Neuron (in vitro differentiated cells): ENCODE data around the gene TIRAP.

Experiments
- H2AFZ ChIP-seq: one replicate; pipeline ENCODE4 v1.6.1; 2013; ENCODE audit warnings: low read depth, mild to moderate bottlenecking, inconsistent platforms, low read length, moderate library complexity
- H3K27me3 ChIP-seq: one replicate; pipeline ENCODE4 v1.6.1; 2013; ENCODE audit warnings: low read length; ENCODE audit not compliant: insufficient read depth
- H3K36me3 ChIP-seq: one replicate; pipeline ENCODE4 v1.6.1; 2013; ENCODE audit warnings: low read length; ENCODE audit not compliant: insufficient read depth
- H3K4me1 ChIP-seq: one replicate; pipeline ENCODE4 v1.6.1; 2013; ENCODE audit warnings: low read length; ENCODE audit not compliant: insufficient read depth
- H3K4me3 ChIP-seq: 2 replicates; pipeline ENCODE4 v1.5.1; 2013; ENCODE audit warnings: mild to moderate bottlenecking, low read length, moderate library complexity
- H3K9me3 ChIP-seq: one replicate; pipeline ENCODE4 v1.6.1; 2013; ENCODE audit warnings: low read length

The TIRAP gene

GRCh38 chr11:126333142-126333541 lies 50.2 kb downstream of the TIRAP start:
- Histone ChIP-seq H3K4me3 (no peak overlapping the region), H3K27me3 (no peaks in the 10 kb centered on the region), H3K36me3 (peaks cover 8% of the 10 kb centered on the region), H3K4me1 (peaks cover 4% of the 10 kb centered on the region), H3K9me3 (no peaks in the 10 kb centered on the region), H2AFZ (no peak overlapping the region)

GRCh38 chr11:126334659-126335462 lies 52.0 kb downstream of the TIRAP start:
- H3K9me3 ChIP-seq, result no peaks in the 10 kb centered on the region
- peaks cover 7% of the 10 kb centered on the region for H3K4me1 ChIP-seq
- no peak overlapping the region for H3K4me3 ChIP-seq
- H3K36me3 ChIP-seq, result peaks cover 8% of the 10 kb centered on the region
- no peaks in the 10 kb centered on the region for H3K27me3 ChIP-seq
- H2AFZ ChIP-seq, result no peak overlapping the region

- Histone ChIP-seq H3K9me3 (no peaks in the 10 kb centered on the region), H3K4me1 (peaks cover 9% of the 10 kb centered on the region), H3K4me3 (no peak overlapping the region), H3K36me3 (peaks cover 8% of the 10 kb centered on the region), H2AFZ (no peak overlapping the region), H3K27me3 (no peaks in the 10 kb centered on the region)
These were observed 52.5 kb downstream of the TIRAP start for GRCh38 chr11:126335463-126335760.

- no peak overlapping the region for H3K4me3 ChIP-seq
- no peaks in the 10 kb centered on the region for H3K27me3 ChIP-seq
- H3K9me3 ChIP-seq, result no peaks in the 10 kb centered on the region
- peaks cover 9% of the 10 kb centered on the region for H3K4me1 ChIP-seq
- H2AFZ ChIP-seq, result no peak overlapping the region
- H3K36me3 ChIP-seq, result peaks cover 8% of the 10 kb centered on the region
These were observed 53.2 kb downstream of the TIRAP start for GRCh38 chr11:126336138-126336541.

- no peak overlapping the region for H3K4me3 ChIP-seq
- H2AFZ ChIP-seq, result no peak overlapping the region
- peaks cover 9% of the 10 kb centered on the region for H3K4me1 ChIP-seq
- H3K36me3 ChIP-seq, result peaks cover 4% of the 10 kb centered on the region
- H3K9me3 ChIP-seq, result no peaks in the 10 kb centered on the region
- no peaks in the 10 kb centered on the region for H3K27me3 ChIP-seq
These were observed 53.8 kb downstream of the TIRAP start for GRCh38 chr11:126336671-126337101.

GRCh38 chr11:126337126-126337473 lies 54.2 kb downstream of the TIRAP start:
- Histone ChIP-seq H3K4me1 (peaks cover 9% of the 10 kb centered on the region), H3K36me3 (peaks cover 4% of the 10 kb centered on the region), H2AFZ (no peak overlapping the region), H3K9me3 (no peaks in the 10 kb centered on the region), H3K27me3 (no peaks in the 10 kb centered on the region), H3K4me3 (no peak overlapping the region)

DNA sequence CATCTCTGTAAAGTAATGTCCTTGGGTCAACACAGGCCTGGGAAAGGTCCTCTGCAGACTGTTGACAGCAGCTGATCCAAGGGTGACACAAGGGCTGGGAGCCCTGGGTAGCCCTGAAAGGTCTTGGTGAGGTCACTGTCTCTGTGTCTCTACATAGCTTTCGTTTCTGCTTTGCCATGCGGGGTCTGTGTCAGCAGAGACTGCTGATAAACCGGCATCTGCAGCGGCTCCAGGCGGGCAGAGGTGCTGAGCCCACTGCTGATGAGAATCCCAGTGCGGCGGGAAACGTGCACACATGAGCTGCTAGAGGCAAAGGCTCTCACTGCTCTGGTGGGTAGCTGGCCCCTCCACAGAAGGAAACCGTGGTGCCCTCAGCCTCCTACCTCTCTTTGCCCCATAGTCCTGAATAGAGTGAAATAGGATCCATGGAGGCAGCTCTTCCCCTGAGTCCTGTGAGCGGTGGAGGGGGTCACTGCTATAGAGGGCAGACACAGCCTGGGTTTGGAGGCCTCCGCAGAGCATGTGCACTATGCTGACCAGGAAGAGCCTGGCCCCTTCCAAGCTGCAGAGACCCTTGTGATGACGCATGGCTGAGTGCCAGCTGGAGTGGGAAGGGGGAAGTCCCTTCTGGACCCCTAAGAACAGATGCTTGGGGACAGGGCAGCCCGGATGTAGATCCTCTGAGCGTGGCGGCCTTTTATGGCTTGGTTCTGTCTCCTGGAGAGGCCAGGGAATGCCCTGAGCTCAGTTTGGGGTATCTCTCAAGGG lies 54.8 kb downstream of the TIRAP start:
- Histone ChIP-seq H2AFZ (no peak overlapping the region), H3K9me3 (no peaks in the 10 kb centered on the region), H3K4me3 (no peak overlapping the region), H3K27me3 (no peaks in the 10 kb centered on the region), H3K4me1 (peaks cover 9% of the 10 kb centered on the region), H3K36me3 (peaks cover 4% of the 10 kb centered on the region)

DNA sequence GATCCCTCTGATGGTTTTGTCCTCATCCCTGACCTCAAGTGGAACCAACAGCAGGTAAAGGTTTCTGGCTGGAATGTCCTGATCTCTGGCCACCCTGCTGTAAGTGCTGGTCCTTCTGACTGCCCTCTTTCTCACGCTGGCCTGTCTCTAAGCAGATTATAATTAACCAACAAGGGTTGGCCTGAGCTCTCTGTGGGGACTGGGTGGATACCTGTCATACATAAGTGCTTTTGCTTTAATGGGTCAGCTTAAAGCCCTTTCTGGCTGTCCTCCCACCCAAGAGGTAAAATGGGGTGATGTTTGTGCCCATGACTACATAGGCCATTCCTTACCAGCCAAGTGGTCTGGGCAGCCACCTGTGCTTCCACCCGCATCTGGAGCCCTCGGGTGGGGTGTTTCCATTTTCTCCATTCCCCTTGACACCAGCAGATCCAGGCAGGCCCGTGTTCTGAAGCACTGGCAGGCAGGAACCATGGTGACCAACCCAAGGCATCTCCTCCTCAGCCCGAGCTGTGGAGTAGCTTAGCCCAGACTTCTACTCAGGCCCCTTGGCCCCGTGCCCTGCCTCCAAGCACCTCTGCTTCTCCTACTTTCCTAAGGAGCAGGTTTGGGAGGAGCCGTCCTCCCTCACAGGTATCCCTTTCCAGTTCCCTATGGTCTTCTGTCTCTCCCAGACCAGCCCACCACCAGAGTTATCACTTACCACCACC lies 55.6 kb downstream of the TIRAP start:
- Histone ChIP-seq H3K4me1 (peaks cover 9% of the 10 kb centered on the region), H3K4me3 (no peak overlapping the region), H3K36me3 (peaks cover 4% of the 10 kb centered on the region), H2AFZ (no peak overlapping the region), H3K27me3 (no peaks in the 10 kb centered on the region), H3K9me3 (no peaks in the 10 kb centered on the region)

- no peaks in the 10 kb centered on the region for H3K27me3 ChIP-seq
- H3K4me1 ChIP-seq, result peaks cover 9% of the 10 kb centered on the region
- no peaks in the 10 kb centered on the region for H3K9me3 ChIP-seq
- H3K36me3 ChIP-seq, result peaks cover 6% of the 10 kb centered on the region
- H2AFZ ChIP-seq, result no peak overlapping the region
- no peak overlapping the region for H3K4me3 ChIP-seq
These were observed 56.4 kb downstream of the TIRAP start for GRCh38 chr11:126339073-126339862.

DNA sequence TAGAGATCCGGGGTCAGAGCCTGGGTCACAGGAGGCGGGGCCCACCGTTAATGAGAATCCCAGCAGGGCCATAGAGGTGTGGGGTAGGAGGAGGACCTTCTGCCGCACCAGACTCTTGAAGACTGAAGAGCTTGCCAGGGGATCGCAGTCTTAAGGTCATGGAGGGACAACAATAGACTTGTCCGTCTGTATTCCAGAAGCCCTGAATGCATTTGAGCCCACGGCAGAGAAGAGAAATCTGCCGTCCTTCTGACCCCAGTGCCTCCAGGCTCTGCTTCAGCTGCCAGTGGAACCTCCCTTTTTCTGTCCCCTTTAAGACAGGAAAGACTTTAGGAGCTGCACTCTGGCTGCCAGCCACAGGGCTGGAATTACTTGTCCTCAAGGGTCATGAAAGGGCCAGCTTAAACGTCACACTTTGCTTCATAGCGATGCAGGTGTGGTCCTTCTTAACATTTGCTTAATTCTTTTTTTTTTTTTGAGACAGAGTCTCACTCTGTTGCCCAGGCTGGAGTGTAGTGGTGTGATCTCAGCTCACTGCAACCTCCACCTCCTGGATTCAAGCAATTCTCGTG lies 57.1 kb downstream of the TIRAP start:
- peaks cover 8% of the 10 kb centered on the region for H3K36me3 ChIP-seq
- peaks cover 9% of the 10 kb centered on the region for H3K4me1 ChIP-seq
- no peaks in the 10 kb centered on the region for H3K9me3 ChIP-seq

GRCh38 chr11:126340960-126341606 lies 58.2 kb downstream of the TIRAP start:
- H3K36me3 ChIP-seq, result peaks cover 14% of the 10 kb centered on the region

More for the DNA sequence above, 57.1 kb downstream of the TIRAP start:
- H3K27me3 ChIP-seq, result no peaks in the 10 kb centered on the region
- H3K4me3 ChIP-seq, result no peak overlapping the region
- no peak overlapping the region for H2AFZ ChIP-seq

GRCh38 chr11:126341760-126342161 lies 58.9 kb downstream of the TIRAP start:
- H3K36me3 ChIP-seq, result peaks cover 19% of the 10 kb centered on the region
- H3K9me3 ChIP-seq, result no peaks in the 10 kb centered on the region
- no peak overlapping the region for H2AFZ ChIP-seq
- peaks cover 6% of the 10 kb centered on the region for H3K4me1 ChIP-seq
- no peak overlapping the region for H3K4me3 ChIP-seq
- no peaks in the 10 kb centered on the region for H3K27me3 ChIP-seq

More at GRCh38 chr11:126340960-126341606, 58.2 kb downstream of the TIRAP start:
- peaks cover 9% of the 10 kb centered on the region for H3K4me1 ChIP-seq
- H2AFZ ChIP-seq, result no peak overlapping the region
- H3K27me3 ChIP-seq, result no peaks in the 10 kb centered on the region
- no peaks in the 10 kb centered on the region for H3K9me3 ChIP-seq
- H3K4me3 ChIP-seq, result no peak overlapping the region
